Fibroblast of lung (primary cell): ENCODE measurements around the gene ANXA2.

Source experiments
- CTCF ChIP-seq, 2 donors: IDR thresholded peaks in 1 of 2; conservative IDR thresholded peaks in 1 of 2; 1 replicate in 1 of 2; 2 replicates in 1 of 2; pipeline ENCODE4 v1.5.1; 2011 to 2012; ENCODE audit warnings: low read length in 2 of 2, control low read depth in 1 of 2, inconsistent platforms in 1 of 2, low read depth in 1 of 2, mild to moderate bottlenecking in 1 of 2
- EZH2 ChIP-seq: IDR thresholded peaks from 2 replicates; pipeline ENCODE4 v1.5.1; 2012; ENCODE audit warnings: low read length, control low read depth, mild to moderate bottlenecking; ENCODE audit errors: missing control alignments

DNA sequence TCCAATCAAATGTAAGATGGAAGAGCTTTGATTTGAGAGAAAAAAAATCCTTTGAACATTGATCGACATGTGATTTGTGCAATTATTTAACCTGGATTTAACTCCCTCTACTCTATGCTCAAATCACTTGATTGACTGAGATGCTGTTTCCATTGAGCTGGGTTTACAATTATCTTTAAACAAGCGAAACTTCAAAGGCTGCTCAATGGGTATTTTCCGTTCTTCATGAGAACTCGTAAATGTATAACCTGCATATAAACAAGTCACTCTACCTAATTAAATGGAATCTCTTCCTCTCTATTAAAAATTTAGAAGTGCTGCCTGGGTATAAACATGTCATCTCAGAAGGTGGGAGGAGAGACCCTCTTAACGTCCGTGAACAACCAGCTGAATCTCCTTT lies 71.9 kb downstream of the ANXA2 start:
- no peak for TF ChIP-seq CTCF (conservative IDR thresholded peaks at IDR 0.05 in 1 of 2, IDR thresholded peaks at IDR 0.05 in 1 of 2; ENCODE audit: low read depth in 1 of 2, low read length in 2 of 2)
- no peak for TF ChIP-seq EZH2
